ENCODE data around the gene CPLX1.

Gene CPLX1

DNA sequence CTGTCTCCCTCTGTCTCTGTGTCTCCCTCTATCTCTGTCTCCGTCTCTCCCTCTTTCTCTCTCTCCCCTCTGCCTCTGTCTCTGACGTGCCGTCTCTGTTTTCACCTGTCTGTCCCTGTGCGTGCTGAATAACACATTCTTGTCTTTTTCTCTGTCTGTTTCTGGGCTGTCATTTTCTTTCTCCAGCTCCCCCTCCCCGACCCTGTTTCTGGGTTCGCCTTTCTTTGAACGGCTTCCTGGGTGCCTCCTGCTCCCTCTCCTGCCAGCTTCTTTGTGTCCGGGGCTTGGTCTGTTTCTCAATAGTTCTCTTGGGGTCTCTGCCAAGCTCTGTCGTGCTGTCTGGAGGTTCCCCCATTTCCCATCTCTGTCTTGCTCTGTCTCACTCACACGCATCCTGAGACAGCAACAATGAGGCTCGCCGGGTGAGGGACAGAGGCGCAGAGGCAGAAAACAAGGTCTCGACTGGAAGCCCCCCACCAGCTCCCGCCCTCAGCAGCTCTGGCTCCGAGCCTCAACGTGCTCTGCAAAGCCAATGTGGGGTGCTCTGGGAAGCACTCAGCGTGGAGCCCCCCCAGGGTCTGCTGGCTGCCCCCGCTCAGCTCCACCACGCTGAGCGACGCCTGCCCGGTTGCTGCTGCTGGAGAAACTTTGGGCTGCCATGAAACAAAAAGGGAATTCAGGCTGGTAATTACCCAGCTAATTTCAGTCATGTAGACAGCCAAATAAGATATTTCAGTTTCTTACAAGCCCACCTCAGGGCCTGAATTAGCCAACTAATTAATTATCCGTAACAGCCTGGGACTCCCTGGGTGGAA lies 3.4 kb downstream of the CPLX1 start:
- TF ChIP-seq, protein P1, sequence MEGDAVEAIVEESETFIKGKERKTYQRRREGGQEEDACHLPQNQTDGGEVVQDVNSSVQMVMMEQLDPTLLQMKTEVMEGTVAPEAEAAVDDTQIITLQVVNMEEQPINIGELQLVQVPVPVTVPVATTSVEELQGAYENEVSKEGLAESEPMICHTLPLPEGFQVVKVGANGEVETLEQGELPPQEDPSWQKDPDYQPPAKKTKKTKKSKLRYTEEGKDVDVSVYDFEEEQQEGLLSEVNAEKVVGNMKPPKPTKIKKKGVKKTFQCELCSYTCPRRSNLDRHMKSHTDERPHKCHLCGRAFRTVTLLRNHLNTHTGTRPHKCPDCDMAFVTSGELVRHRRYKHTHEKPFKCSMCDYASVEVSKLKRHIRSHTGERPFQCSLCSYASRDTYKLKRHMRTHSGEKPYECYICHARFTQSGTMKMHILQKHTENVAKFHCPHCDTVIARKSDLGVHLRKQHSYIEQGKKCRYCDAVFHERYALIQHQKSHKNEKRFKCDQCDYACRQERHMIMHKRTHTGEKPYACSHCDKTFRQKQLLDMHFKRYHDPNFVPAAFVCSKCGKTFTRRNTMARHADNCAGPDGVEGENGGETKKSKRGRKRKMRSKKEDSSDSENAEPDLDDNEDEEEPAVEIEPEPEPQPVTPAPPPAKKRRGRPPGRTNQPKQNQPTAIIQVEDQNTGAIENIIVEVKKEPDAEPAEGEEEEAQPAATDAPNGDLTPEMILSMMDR (IDR thresholded peaks at IDR 0.05; ENCODE audit: low read depth, low read length), result no peak
- H3K4me3 ChIP-seq (replicated peaks in 1 of 2; ENCODE audit: low read depth in 2 of 2, low read length in 2 of 2), result no peak overlapping the region
- DNase-seq (ENCODE audit: low read depth in 2 of 2), result no peak

DNA sequence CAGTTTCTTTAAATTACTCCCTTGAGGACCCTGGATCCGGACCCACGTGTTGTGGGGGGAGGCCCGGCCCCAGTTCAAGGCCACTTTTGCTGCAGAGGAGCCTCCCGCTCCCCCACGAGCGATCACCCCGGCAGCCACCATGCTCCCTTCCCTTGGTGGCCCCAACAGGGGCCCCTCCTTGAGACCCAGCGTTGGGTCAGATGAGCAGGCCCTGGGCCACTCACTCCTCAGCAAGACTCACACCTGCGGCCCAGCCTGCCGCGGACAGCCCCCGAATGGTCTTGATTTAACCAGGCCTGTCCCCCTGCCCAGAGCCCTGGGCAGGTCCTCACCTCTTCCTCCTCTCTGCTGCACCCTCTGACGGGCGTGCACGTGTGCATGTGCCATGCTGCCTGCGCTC lies 4.3 kb downstream of the CPLX1 start:
- TF ChIP-seq, protein P1 (IDR thresholded peaks at IDR 0.05; ENCODE audit: low read depth, low read length), result no peak
- no peak overlapping the region for H3K4me3 ChIP-seq (replicated peaks in 1 of 2; ENCODE audit: low read depth in 2 of 2, low read length in 2 of 2)
- no peak for DNase-seq (ENCODE audit: low read depth in 2 of 2)

DNA sequence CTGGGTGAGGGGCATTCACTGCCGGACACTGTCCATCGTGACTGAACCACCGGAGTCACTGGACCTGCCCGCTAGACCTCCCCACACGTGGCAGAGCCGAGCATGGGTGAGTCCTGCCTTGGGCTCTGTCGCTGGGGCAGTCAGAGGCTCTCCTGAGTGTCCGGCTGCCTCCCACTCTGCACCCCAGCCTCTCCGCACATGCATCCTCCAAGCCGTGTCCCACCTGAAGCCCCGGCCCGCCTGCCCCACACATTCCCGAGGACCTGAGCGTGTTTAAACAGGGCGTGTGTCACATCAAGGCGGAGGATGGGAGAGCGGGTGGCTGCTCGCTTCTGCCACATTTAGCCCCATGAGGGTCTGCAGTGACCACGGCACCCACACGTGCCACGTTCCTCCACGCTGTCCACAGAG lies 4.7 kb downstream of the CPLX1 start:
- DNase-seq (ENCODE audit: low read depth in 2 of 2), result no peak
- TF ChIP-seq, protein P1 (IDR thresholded peaks at IDR 0.05; ENCODE audit: low read depth, low read length), result no peak
- H3K4me3 ChIP-seq (replicated peaks in 1 of 2; ENCODE audit: low read depth in 2 of 2, low read length in 2 of 2), result no peak overlapping the region

DNA sequence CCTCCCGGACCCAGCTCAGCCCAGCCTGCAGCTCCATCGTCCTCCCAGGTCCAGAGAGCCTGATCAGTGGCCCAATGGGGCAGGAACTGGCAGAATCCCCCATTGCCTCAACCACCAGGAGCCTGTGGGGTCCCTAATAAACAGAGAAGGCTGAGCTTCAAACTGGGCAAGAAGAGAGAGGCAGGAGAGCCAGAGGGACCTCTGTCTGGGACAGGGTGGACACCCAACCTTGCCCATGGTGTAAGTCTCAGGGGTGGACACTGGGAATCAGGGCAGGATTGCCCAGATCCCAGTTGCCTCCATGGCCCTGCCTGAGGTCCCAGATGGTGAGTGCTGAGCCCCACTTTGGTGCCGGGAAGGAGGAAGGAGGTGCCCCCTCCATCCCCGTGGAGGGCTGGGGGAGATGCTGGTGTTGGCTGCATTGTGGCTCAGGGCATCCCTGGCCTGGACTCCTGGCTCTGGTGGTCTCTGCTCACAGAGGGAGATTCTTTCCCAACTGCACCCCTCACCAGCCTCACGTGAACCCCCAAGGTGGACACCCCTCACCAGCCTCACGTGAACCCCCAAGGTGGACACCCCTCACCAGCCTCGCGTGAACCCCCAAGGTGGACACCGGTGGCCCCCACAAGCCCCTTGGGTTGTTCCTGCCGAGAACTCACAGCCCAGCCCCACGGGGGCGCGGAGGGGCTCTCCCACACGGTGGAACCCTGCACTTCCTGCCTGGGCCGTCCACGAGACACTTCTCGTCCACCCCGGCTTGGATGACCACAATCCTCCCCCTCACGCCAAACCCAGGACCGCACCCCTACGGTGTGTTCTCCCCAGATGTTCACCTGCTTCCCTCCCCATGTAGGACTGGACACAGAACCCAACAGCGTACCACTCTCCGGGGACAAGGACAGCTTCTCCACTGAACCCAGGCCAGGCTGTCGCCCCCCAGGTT lies 5.4 kb downstream of the CPLX1 start:
- TF ChIP-seq, protein P1 (IDR thresholded peaks at IDR 0.05; ENCODE audit: low read depth, low read length), result no peak
- DNase-seq (ENCODE audit: low read depth in 2 of 2), result no peak
- H3K4me3 ChIP-seq (replicated peaks in 1 of 2; ENCODE audit: low read depth in 2 of 2, low read length in 2 of 2), result no peak overlapping the region

DNA sequence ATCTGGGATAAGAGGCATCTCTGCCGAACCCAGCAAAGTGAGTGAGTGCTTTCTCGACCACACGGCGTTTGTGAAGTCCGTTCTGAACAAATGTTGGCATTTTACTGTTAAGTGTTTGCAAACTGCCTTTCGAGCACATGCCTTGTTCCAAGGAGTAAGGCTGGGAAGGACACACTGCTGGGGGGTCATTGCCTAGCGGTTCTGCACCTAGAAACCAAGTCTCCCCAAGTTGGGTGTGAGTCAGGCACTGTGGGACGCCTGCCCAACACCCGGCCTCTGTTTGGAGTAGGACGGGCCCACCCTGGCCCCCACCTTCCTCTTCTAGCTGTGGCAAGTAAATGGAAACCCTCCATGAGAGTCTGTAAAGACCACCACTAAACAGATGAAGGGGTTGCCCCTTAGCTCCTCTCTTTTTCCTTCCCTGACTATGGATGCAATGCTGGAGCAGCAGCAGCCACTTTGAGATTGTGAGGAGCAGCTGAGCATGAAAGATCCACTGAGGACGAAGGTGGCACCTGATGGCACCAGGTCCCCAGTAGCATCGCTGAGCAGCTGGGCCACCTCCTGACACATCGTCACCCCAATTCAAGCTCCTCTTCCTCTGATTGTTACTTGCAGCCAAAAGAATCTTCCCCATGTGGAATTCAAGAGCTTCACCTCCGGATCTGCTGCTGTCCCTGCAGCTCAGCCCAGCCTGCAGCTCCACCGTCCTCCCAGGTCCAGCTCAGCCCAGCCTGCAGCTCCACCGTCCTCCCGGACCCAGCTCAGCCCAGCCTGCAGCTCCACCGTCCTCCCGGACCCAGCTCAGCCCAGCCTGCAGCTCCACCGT lies 6.3 kb downstream of the CPLX1 start:
- DNase-seq (ENCODE audit: low read depth in 2 of 2), result no peak
- no peak overlapping the region for H3K4me3 ChIP-seq (replicated peaks in 1 of 2; ENCODE audit: low read depth in 2 of 2, low read length in 2 of 2)
- TF ChIP-seq, protein P1 (IDR thresholded peaks at IDR 0.05; ENCODE audit: low read depth, low read length), result no peak
